T1000 (cell line): ENCODE data around the gene ABCF1.
"Not testable (repeated sequence)": the region's sequence is repeated elsewhere in the genome, so short reads cannot be mapped to it uniquely, and the experiment has no call there.

Source experiments
- DNase-seq: peaks from one replicate; lab custom pipeline; 2025; ENCODE audit warnings: mixed read lengths; lab: John Stamatoyannopoulos, UW

The ABCF1 gene

DNA sequence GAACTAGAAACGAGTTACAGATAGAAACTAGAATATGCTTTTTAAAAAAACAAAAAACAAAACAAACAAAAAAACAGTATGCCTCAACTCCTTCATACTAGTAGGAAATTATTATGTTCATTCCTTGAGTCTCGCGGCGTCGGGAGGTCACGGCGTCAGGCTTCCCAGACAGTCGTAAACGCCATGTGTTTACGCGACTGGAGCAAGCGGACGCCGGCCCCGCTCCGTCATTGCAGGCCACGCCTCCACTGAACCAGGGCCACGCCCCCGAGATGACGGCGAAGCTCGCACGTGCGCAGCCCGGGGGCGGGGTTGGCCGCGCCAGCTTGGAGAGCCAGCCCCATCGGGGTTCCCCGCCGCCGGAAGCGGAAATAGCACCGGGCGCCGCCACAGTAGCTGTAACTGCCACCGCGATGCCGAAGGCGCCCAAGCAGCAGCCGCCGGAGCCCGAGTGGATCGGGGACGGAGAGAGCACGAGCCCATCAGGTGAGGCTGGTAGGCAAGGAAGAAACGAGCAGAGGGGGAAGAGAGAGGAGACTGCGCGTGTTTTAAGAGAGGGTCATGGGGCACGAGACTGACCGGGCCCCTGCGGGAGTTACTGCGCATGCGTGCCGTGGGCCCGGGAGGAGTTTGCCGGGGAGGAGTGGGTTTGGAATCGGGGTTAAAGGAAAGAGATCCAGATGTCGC lies at the start of gene ABCF1:
TSS of gene ABCF1 (plus strand) at position 368 of the 687 bp plus-strand sequence. CDS start at position 414, 46 bp downstream.
- DNase-seq = peak; percentile 99

GRCh38 chr6:30521952-30522351 lies 49.3 kb upstream of the ABCF1 start:
- DNase-seq = not testable (repeated sequence)

GRCh38 chr6:30526444-30526843 lies 44.8 kb upstream of the ABCF1 start:
- DNase-seq = not testable (repeated sequence)

- not testable (repeated sequence) for DNase-seq
These were observed 41.8 kb upstream of the ABCF1 start for GRCh38 chr6:30529349-30529875.

DNA sequence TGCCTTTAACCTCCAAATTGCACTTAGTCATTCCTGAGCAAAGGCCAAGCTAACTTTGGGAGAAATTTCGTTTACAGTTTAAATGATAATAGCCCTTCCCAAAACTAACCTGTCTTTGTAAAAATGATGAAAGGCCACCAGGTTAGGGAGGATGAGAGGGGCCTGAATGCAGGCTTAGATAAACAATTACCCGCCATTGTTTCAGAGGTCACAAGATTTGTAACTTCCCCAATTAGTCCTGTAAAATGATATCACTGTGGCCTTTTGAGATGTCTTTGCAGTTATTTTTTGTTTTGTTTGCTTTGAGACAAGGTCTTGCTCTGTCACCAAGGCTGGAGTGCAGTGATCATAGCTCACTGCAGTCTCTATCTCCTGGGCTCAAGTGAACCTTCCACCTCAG lies 41.2 kb upstream of the ABCF1 start:
- DNase-seq = no peak

DNA sequence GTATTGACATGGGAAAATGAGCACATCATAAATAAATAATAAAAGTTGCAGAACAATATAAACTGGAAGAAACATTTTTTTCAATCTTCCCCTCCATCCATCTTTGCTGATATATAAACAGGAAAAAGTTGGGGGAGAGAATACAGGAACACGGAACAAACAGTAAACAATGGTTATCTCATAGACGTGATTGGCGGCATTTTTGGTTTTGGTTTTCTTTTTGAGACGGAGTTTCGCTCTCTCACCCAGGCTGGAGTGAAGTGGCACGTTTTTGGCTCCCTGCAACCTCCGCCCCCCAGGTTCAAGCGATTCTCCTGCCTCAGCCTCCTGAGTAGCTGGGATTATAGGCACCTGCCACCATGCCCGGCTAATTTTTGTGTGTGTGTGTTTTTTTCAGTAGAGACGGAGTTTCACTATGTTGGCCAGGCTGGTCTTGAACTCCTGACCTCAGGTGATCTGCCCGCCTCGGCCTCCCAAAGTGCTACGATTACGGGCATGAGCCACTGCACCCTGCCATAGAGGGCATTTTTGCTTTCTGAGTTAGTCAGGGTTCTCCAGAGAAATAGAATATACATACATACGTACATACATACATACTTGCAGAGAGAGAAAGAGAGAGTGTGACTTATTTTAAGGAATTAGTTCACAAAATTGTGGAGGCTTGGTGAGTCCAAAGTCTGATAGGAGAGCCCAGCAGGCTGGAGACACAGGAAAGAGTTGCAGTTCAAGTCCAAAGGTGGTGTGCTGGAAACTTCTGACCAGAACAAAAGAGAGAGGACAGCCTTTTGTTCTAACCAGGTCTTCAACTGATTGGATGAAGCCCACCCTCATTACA lies 37.6 kb upstream of the ABCF1 start:
- no peak for DNase-seq

GRCh38 chr6:30537931-30538330 lies 33.3 kb upstream of the ABCF1 start:
- DNase-seq = no peak

- DNase-seq = peak; percentile 19
These were observed 29.5 kb upstream of the ABCF1 start for GRCh38 chr6:30541515-30542403.

DNA sequence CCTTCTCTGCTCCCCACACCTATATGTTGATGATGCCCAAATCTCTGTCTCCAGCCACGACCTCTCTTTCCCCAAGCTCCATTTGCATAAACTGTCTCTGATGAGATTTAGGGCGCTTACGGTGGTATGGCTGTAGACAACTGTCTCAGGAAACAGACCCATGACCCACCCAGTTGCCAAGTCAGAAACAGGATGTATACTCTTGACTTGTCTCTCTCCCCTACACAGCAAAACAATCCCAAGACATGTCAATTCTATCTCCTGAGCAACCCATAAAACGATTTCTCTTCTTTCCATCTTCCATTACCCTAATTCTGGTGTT lies 28.9 kb upstream of the ABCF1 start:
- no peak for DNase-seq

GRCh38 chr6:30542915-30543314 lies 28.3 kb upstream of the ABCF1 start:
- no peak for DNase-seq

DNA sequence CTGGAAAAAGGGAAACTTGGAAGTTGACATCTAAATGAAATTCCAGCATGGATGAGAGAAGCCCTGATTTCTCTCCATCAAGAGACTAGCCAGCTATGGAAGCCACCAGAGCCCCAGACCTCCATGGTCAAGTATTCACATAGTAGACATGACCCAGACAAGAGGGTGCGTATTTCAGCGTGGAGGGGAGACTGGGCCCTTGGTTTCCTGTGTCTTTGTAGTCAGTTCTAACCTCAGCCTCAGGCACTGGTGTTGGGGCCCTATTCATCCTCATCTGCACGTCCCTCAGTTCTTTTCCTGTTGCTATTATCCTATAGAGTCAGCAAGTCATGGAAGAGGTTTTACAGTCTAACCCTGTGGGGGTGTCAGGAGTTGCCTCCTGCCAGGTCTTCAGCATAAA lies 27.4 kb upstream of the ABCF1 start:
- DNase-seq = no peak

- peak; percentile 5 for DNase-seq
These were observed 26.5 kb upstream of the ABCF1 start for GRCh38 chr6:30544666-30545272.

- DNase-seq = no peak
These were observed 23.8 kb upstream of the ABCF1 start for GRCh38 chr6:30547454-30547853.

DNA sequence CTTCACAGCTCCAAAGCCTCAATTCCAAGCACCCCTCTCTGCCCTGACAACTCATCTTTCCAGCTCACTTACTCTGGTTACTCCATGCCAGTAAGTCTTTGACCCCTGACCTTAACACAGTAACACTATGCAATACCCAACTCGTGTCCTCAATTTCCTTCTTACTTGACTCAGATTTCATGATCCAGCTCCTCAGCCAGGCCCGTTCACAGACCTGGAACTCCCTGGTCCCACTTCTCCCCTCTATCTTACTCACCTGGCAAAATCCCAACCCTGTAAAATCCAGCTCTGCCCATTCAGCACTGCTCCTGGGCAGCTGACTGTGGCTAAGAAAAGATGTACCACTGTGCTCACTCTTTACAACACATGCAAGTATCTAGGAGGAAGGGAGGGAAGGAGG lies 22.9 kb upstream of the ABCF1 start:
- DNase-seq = peak; percentile 21

- DNase-seq = no peak
These were observed 16.8 kb upstream of the ABCF1 start for GRCh38 chr6:30554404-30554803.

DNA sequence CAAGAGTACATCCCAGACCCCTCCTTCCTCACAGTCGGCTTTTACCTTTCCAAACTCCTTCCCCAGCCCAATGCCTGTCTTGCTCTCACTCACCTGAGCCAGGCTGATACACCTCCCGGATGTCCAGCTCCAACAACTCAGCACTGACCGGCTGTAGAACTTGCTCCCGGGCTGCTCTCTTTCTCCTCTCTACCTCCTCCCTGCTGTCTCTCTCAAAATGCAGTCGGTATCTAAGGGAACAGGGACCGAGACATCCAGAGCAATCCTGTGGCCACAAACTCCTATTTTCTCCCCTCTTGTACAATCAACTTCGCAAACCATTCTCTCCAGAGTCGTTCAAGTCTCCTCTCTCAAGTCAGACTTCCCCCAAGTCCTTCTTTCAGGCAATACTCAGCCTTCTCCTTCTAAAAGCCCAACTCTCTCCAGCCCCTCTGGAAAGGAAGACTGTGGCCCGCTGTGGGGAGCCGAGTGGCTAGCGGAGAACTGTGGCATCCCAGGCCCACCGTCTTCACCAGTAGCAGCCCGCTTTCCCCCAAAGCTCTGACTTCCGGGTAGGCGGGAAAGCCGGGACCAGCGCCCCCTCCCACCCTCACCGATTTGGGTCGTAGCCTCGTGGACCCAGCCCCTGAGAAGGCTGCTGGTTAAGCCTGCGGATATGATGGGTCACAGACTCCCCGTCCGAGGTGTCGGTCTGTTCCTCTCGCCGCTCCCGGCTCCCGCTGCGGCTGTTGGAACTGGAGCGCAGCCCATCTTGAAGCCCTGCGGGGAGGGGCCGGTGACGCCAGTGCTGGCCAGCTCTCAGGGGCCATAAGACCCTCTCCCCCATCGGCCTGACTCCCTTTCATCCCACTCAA lies 16.1 kb upstream of the ABCF1 start:
- peak; percentile 48 for DNase-seq

DNA sequence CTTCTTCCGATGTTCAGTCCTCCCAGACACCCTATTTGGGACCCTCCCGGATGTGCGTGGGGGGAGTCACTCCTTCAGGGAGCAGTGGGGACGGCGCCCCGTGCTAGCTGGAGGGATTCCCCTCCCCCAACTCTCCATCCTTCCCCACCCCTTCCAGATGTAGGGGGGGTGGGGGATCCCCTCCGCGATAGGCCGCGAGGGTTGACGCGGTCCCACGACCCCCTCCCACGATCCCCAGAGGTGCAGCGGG lies 15.5 kb upstream of the ABCF1 start:
- DNase-seq = no peak

- DNase-seq = peak; percentile 91
These were observed 15.0 kb upstream of the ABCF1 start, which contains the start of gene GNL1 for GRCh38 chr6:30556066-30556905. Gene GNL1 (minus strand): TSS chr6:30556489. CDS start chr6:30556203, 286 bp downstream.

DNA sequence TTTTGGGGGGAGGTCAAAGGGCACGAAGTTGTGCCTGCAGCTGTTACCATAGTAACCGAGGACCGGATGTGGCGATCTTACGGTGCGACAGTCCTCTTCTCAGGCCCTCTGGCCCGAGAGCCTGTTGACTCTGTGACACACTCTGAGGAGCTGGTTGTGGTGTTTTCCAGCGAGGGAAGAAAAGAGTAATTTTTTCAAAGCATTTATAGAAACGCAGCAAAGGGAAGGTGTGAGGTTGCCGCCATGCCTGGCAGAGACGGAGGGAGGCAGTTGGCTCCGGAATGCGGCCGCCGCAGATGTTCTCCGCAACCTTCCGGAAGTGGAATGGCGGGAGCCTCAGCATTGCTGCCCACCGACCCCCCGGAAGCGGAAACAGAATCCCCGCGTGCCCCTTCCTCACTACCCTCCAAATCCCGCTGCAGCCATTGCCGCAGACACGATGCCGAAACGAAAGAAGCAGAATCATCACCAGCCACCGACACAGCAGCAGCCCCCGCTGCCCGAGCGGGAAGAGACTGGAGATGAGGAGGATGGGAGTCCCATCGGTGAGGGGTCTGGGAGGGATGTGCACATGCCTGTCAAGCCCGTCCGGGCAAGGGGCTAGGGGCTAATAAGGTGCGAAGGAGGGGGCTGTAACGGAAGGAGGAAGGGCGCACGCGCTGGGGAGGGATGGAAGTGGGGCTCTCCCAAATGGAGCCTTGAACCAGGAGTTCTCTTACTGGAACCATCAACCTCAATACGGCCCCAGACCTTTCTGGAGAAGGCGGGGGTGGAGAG lies 14.1 kb upstream of the ABCF1 start, which contains the start of gene PRR3:
TSS of gene PRR3 (plus strand) at position 390 of the 777 bp plus-strand sequence. CDS start at position 440, 50 bp downstream.
- DNase-seq = peak; percentile 85
